ENCODE data around the gene ACADSB. TPM values are rescaled to one million over a fixed set of nuclear protein-coding genes. Genes with fewer than 3 reads are reported as not detected.

ACADSB gene
- total and polyA plus RNA-seq, 12 donors = 6.8 to 114 (median 94.3) TPM

DNA sequence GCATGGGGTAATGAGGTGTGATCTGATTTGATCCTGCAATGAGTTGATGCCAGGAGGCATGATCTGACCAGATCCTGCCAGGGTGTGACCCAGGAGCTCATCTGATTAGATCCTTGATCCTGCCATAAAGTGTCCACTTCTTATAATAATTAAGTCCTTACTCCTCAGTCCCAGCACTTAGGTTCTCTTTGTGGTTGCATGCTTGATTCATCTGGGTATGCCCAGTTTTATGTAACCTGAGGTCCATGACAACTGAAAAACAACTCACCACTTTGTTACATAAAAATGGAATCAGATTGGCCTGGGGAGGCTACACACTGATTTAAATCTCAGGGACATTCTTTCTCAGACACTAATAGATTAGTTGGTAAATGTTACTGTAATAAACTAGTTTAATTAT, 19.1 kb downstream of the ACADSB start:
- DNase-seq (no peak), ATAC-seq (no peak)
- TF ChIP-seq, protein P1, sequence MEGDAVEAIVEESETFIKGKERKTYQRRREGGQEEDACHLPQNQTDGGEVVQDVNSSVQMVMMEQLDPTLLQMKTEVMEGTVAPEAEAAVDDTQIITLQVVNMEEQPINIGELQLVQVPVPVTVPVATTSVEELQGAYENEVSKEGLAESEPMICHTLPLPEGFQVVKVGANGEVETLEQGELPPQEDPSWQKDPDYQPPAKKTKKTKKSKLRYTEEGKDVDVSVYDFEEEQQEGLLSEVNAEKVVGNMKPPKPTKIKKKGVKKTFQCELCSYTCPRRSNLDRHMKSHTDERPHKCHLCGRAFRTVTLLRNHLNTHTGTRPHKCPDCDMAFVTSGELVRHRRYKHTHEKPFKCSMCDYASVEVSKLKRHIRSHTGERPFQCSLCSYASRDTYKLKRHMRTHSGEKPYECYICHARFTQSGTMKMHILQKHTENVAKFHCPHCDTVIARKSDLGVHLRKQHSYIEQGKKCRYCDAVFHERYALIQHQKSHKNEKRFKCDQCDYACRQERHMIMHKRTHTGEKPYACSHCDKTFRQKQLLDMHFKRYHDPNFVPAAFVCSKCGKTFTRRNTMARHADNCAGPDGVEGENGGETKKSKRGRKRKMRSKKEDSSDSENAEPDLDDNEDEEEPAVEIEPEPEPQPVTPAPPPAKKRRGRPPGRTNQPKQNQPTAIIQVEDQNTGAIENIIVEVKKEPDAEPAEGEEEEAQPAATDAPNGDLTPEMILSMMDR (IDR thresholded peaks at IDR 0.05) = no peak
- intact Hi-C loops (cut with DNase I) = no loop called here
- peaks cover 0 to 3% (median 0%) of the 10 kb centered on the region in 9 donors for H3K36me3 ChIP-seq
- H3K9me3 ChIP-seq = no peaks in the 10 kb centered on the region
- no peak overlapping the region for H3K4me3 ChIP-seq
- H3K27me3 ChIP-seq = no peaks in the 10 kb centered on the region
- H3K27ac ChIP-seq = no peak overlapping the region
- no peaks in the 10 kb centered on the region for H3K4me1 ChIP-seq

DNA sequence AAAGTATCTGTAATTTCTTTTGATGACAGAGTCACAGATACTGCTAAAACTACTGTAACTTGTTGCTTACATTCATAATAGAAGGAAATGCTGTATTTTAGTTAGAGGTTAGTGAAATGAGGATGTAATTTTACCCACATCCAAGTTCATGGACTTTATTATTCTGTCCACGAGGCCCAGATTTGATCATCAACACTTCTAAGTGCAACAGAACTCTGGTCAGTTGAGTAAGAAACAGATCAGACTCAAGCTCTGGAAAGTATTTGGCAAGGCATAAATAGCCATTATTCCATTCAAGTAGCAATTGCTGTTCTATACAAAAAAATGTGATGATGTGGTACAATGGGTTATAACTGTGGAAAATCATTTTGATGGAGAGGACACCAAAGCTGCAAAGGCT, 22.3 kb downstream of the ACADSB start:
- no peak overlapping the region for H3K4me3 ChIP-seq
- H3K4me1 ChIP-seq = no peaks in the 10 kb centered on the region
- no peak for DNase-seq
- H3K9me3 ChIP-seq = no peaks in the 10 kb centered on the region
- WGBS, 2 donors = 77 to 81% methylated on average over 1 of the region's 1 CpG
- H3K27me3 ChIP-seq = no peaks in the 10 kb centered on the region
- TF ChIP-seq, protein P1 (IDR thresholded peaks at IDR 0.05) = no peak
- no peak overlapping the region for H3K27ac ChIP-seq
- intact Hi-C loops (cut with DNase I) = no loop called here
- H3K36me3 ChIP-seq = peaks cover 0 to 21% (median 6%) of the 10 kb centered on the region in 9 donors
- ATAC-seq = no peak

DNA sequence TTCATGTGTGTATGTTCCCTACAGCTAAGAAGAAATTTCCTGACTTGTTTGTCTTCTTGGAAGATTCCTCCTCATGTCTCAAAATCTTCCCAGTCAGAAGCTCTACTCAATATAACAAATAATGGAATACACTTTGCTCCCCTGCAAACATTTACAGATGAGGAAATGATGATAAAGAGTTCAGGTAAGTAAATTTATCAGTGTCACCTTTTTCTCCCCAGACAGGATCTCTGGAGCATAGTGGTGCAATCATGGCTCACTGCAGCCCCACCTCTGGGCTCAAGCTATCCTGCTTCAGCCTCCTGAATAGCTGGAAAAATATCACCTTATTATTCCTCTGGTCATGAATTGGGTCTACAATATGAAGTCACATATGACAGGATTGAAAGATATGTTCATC, 25.5 kb downstream of the ACADSB start:
- TF ChIP-seq, protein P1 (IDR thresholded peaks at IDR 0.05) = no peak
- H3K27ac ChIP-seq = no peak overlapping the region
- intact Hi-C loops (cut with DNase I) = no loop called here
- ATAC-seq = no peak
- no peaks in the 10 kb centered on the region for H3K9me3 ChIP-seq
- no peaks in the 10 kb centered on the region for H3K27me3 ChIP-seq
- H3K36me3 ChIP-seq = peaks cover 0 to 53% (median 5%) of the 10 kb centered on the region in 9 donors
- H3K4me3 ChIP-seq = no peak overlapping the region
- H3K4me1 ChIP-seq = no peaks in the 10 kb centered on the region
- no peak for DNase-seq

DNA sequence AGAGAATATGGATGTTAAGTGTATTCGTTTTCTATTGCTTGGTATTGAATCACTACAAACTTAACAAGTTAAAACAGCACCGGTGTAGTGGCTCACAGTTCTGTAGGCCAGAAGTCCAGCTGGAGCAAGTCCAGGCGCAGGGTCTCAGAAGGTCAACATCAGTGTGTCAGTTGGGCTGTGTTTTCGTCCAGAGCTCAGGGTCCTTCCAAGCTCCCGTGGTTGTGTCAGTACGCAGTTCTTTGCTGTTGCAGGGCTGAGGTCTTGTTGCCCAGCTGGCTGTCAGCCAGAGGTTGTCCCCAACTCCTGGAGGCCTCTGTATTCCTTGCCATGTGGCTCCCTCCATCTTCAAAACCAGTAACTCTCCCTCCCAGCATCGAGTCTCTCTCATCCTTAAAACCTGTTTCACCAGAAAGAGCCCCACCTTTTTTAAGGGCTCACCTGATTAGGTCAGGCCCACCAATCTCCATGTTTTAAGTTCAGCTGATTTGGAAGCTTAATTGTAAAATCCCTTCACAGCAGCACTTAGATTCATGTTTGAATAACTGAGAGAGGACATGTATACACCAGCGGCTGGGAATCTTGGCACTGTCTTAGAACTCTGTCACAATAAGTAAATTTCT, 26.8 kb downstream of the ACADSB start:
- intact Hi-C loops (cut with DNase I) = no loop called here

More for the DNA sequence above, 26.8 kb downstream of the ACADSB start:
- H3K9me3 ChIP-seq = no peaks in the 10 kb centered on the region
- DNase-seq (no peak), ATAC-seq (no peak)
- peaks cover 0 to 61% (median 5%) of the 10 kb centered on the region in 9 donors for H3K36me3 ChIP-seq
- H3K27ac ChIP-seq = no peak overlapping the region
- H3K27me3 ChIP-seq = no peaks in the 10 kb centered on the region
- H3K4me1 ChIP-seq = no peaks in the 10 kb centered on the region
- TF ChIP-seq, protein P1 (IDR thresholded peaks at IDR 0.05) = no peak
- H3K4me3 ChIP-seq = no peak overlapping the region
- WGBS, 2 donors = 88 to 91% methylated on average over 8 of the region's 8 CpGs

All from heart right ventricle (tissue), 16 donors.